Endothelial cell of umbilical vein (primary cell): ENCODE data around the gene PI4KA. TPM values are rescaled to one million over a fixed set of nuclear protein-coding genes. Genes with fewer than 3 reads are reported as not detected.

Experiments used
- BruUV-seq: library from RNA; stranded (reverse); fragments of 400-500 nt; replicated peaks from 2 replicates; lab custom pipeline; 2021; lab: Mats Ljungman, UMichigan
- CTCF ChIA-PET: fragments of 300-600, 350-600 bp; sonication (Branson Sonifier 250); formaldehyde crosslinking; loops from one replicate; lab custom pipeline; 2021; ENCODE audit warnings: antibody characterized with exemption, inconsistent platforms; lab: Charles Lee
- POLR2A ChIA-PET: fragments of 300-600, 350-600 bp; sonication (Branson Sonifier 250); formaldehyde crosslinking; loops from one replicate; lab custom pipeline; 2021; ENCODE audit warnings: antibody characterized with exemption, inconsistent platforms; lab: Charles Lee
- DNase-seq: peaks from one replicate; pipeline ENCODE4 v3.0.0-alpha.2; 2011; ENCODE audit warnings: low read depth, low spot score
- FAIRE-seq: peaks from 2 replicates; lab custom pipeline; 2011; peaks lifted over from hg19 to GRCh38; lab: Jason Lieb, UNC
- H2AFZ ChIP-seq: 2 replicates; pipeline ENCODE4 v1.6.0; 2012; ENCODE audit warnings: low read depth, low read length, control low read depth, inconsistent platforms
- H3K27ac ChIP-seq: 2 replicates; pipeline ENCODE4 v1.5.1; 2011; ENCODE audit warnings: low read depth, mild to moderate bottlenecking, control low read depth, low read length, moderate library complexity; ENCODE audit not compliant: insufficient read depth
- H3K27me3 ChIP-seq, 2 experiments: 2 replicates each; pipeline versions ENCODE4 v1.6.0 to v1.6.1; 2011; ENCODE audit warnings: low read length in 2 of 2, mixed read lengths in 1 of 2; ENCODE audit not compliant: control insufficient read depth in 2 of 2, insufficient read depth in 2 of 2
- H3K36me3 ChIP-seq, 2 experiments: 2 replicates in 1 of 2; 3 replicates in 1 of 2; pipeline ENCODE4 v1.5.1; 2011; ENCODE audit warnings: low read length in 2 of 2, mild to moderate bottlenecking in 1 of 2, moderate library complexity in 1 of 2; ENCODE audit not compliant: control insufficient read depth in 2 of 2, insufficient read depth in 2 of 2; ENCODE audit errors: extremely low read depth in 1 of 2
- H3K4me1 ChIP-seq: 3 replicates; pipeline ENCODE4 v1.5.1; 2011; ENCODE audit warnings: mild to moderate bottlenecking, low read length; ENCODE audit not compliant: control insufficient read depth, insufficient read depth; ENCODE audit errors: extremely low read depth
- H3K4me2 ChIP-seq: 2 replicates; pipeline ENCODE4 v1.6.1; 2011; ENCODE audit warnings: low read length, control low read depth, mixed read lengths; ENCODE audit not compliant: insufficient read depth
- H3K4me3 ChIP-seq, 3 experiments: fragments of 200-600 bp in 1 of 3; sonication (generic), shearing (Covaris generic) in 1 of 3; replicated peaks in 1 of 3; 2 replicates each; pipeline ENCODE4 v1.5.1; 2011 to 2016; ENCODE audit warnings: control low read depth in 3 of 3, low read length in 3 of 3, mild to moderate bottlenecking in 2 of 3, inconsistent platforms in 1 of 3, low read depth in 1 of 3, moderate library complexity in 1 of 3; ENCODE audit not compliant: insufficient read depth in 1 of 3
- H3K79me2 ChIP-seq: 2 replicates; pipeline ENCODE4 v1.6.0; 2012; ENCODE audit warnings: low read length, inconsistent platforms; ENCODE audit not compliant: control insufficient read depth, insufficient read depth
- H3K9ac ChIP-seq: replicated peaks from 2 replicates; pipeline ENCODE3; 2011; ENCODE audit warnings: low read length, control low read depth; ENCODE audit not compliant: insufficient read depth; ENCODE audit errors: extremely low read depth
- H3K9me1 ChIP-seq: replicated peaks from 3 replicates; pipeline ENCODE4 v1.6.0; 2011; ENCODE audit warnings: mild to moderate bottlenecking, low read length; ENCODE audit not compliant: control insufficient read depth, insufficient read depth; ENCODE audit errors: extremely low read depth
- H3K9me3 ChIP-seq: replicated peaks from 2 replicates; pipeline ENCODE4 v1.5.1; 2012; ENCODE audit warnings: low read length, inconsistent platforms; ENCODE audit not compliant: control insufficient read depth, insufficient read depth
- H4K20me1 ChIP-seq: replicated peaks from 2 replicates; pipeline ENCODE3; 2011; ENCODE audit warnings: mild to moderate bottlenecking, low read length; ENCODE audit not compliant: control insufficient read depth, insufficient read depth; ENCODE audit errors: extremely low read depth
- CTCF ChIP-seq, 2 donors: IDR thresholded peaks; 1 replicate in 1 of 2; 2 replicates in 1 of 2; pipeline ENCODE4 v1.5.1; 2011; ENCODE audit warnings: low read length in 2 of 2, mild to moderate bottlenecking in 2 of 2, moderate library complexity in 2 of 2, control low read depth in 1 of 2, inconsistent platforms in 1 of 2, low read depth in 1 of 2; ENCODE audit not compliant: insufficient read depth in 1 of 2; ENCODE audit errors: extremely low read depth in 1 of 2
- EZH2 ChIP-seq: IDR thresholded peaks from 2 replicates; pipeline ENCODE4 v1.6.1; 2012; ENCODE audit warnings: borderline replicate concordance, low read depth, mild to moderate bottlenecking, moderate library complexity, low read length, inconsistent platforms; ENCODE audit not compliant: severe bottlenecking
- FOS ChIP-seq: IDR thresholded peaks from 2 replicates; pipeline ENCODE4 v1.6.1; 2011; ENCODE audit warnings: mild to moderate bottlenecking, low read length, moderate library complexity, borderline replicate concordance; ENCODE audit not compliant: insufficient read depth
- GATA2 ChIP-seq: IDR thresholded peaks from 2 replicates; pipeline ENCODE4 v1.7.0; 2011; ENCODE audit warnings: low read depth, mild to moderate bottlenecking, moderate library complexity, mixed read lengths, low read length; ENCODE audit not compliant: insufficient read length, insufficient read depth
- JUN ChIP-seq: IDR thresholded peaks from 2 replicates; pipeline ENCODE4 v1.6.1; 2011; ENCODE audit warnings: borderline replicate concordance, low read depth; ENCODE audit not compliant: insufficient read length, insufficient read depth
- MAX ChIP-seq: IDR thresholded peaks from 2 replicates; pipeline ENCODE4 v1.6.1; 2011; ENCODE audit not compliant: insufficient read depth, insufficient read length
- MYC ChIP-seq: IDR thresholded peaks from one replicate; pipeline ENCODE4 v1.6.1; 2011; ENCODE audit warnings: mild to moderate bottlenecking, low read depth, low read length
- POLR2A ChIP-seq: IDR thresholded peaks from 2 replicates; pipeline ENCODE4 v1.6.1; 2012; ENCODE audit warnings: low read depth, mild to moderate bottlenecking, control low read depth, low read length
- POLR2AphosphoS5 ChIP-seq: IDR thresholded peaks from 2 replicates; pipeline ENCODE4 v1.6.1; 2012; ENCODE audit warnings: low read depth, mild to moderate bottlenecking, control low read depth, low read length, moderate library complexity; ENCODE audit not compliant: insufficient read depth
- dilution Hi-C: fragments of 300-500 bp; cut with MboI; formaldehyde crosslinking; loops from one replicate; pipeline ENCODE4 v1.15.0; 2019; ENCODE audit warnings: low sequenced_read_pairs; ENCODE audit not compliant: extremely low pct_ligation_motif_present
- intact Hi-C: fragments of 100-400 bp; cut with micrococcal nuclease; formaldehyde crosslinking; loops from one replicate; pipeline ENCODE4 v1.10.0; 2022
- polyA plus RNA-seq, 4 experiments: library from polyadenylated mRNA; depleted of rRNA in 3 of 4; stranded (reverse) in 3 of 4; unstranded in 1 of 4; fragments of >200 nt; gene quantifications; 2 replicates each; pipeline versions ENCODE4 v1.2.1 to v1.2.3, GENCODE V29; 2011 to 2012; ENCODE audit warnings: missing spikeins in 1 of 4
- total RNA-seq: library from RNA; stranded (reverse); gene quantifications from 2 replicates; pipeline ENCODE4 v1.2.3, GENCODE V29; 2021

The PI4KA gene
- total and polyA plus RNA-seq, 2 donors (not counting 3 experiments of a cell fraction or from before 2014, with no cell fraction given) = 28.9 to 56.4 TPM

- Histone ChIP-seq H3K79me2 (no peaks in the 10 kb centered on the region), H3K4me3 (no peak overlapping the region), H3K4me2 (no peak overlapping the region), H3K27me3 (no peaks in the 10 kb centered on the region), H3K9ac (no peak overlapping the region), H2AFZ (no peak overlapping the region), H3K4me1 (peaks cover 3% of the 10 kb centered on the region), H3K9me1 (no peaks in the 10 kb centered on the region), H3K27ac (no peak overlapping the region), H3K36me3 (peaks cover 10 to 23% of the 10 kb centered on the region in 2 experiments), H3K9me3 (no peaks in the 10 kb centered on the region), H4K20me1 (no peaks in the 10 kb centered on the region)
- dilution Hi-C loops = no loop called here
- no peak for TF ChIP-seq GATA2
- TF ChIP-seq MAX = no peak
- TF ChIP-seq JUN = no peak
- BruUV-seq = no TSS peak
- FAIRE-seq (no peak), DNase-seq (no peak)
- CTCF ChIA-PET = interaction anchor here (0.7 to 2.8 kb wide), 34 partner anchors 9 to 761 kb away, joined by 3 to 31 read pairs (median 5); partner anchors contain the start of genes CRKL, LZTR1, P2RX6 and SDF2L1
- POLR2A ChIA-PET = interaction anchor here (1.0 kb wide), 1 partner anchor 97 kb away, joined by 3 read pairs; the partner anchor contains the start of gene LZTR1
- intact Hi-C loops = loop anchor here (1.0 to 5.0 kb wide), 5 partner anchors 32 to 117 kb away; partner anchors contain the start of genes CRKL, LZTR1 and THAP7
Observed at GRCh38 chr22:20885017-20885556, 26.5 kb upstream of the PI4KA start.

- H3K9me3 ChIP-seq = no peaks in the 10 kb centered on the region
- H3K36me3 ChIP-seq = peaks cover 10 to 22% of the 10 kb centered on the region in 2 experiments
- intact Hi-C loops (loop anchor here (2.0 kb wide), 1 partner anchor 72 kb away; no protein-coding TSS in a partner anchor), dilution Hi-C loops (no loop called here)
- H3K4me2 ChIP-seq = no peak overlapping the region
- no peak for DNase-seq
- TF ChIP-seq POLR2A (no peak), POLR2AphosphoS5 (no peak), EZH2 (no peak), CTCF (IDR thresholded peaks at IDR 0.05; ENCODE audit: extremely low read depth in 1 of 2, insufficient read depth in 1 of 2, low read depth in 1 of 2, low read length in 2 of 2) (no peak), JUN (no peak), FOS (no peak), MAX (no peak), MYC (no peak), GATA2 (no peak)
- H3K27me3 ChIP-seq = no peaks in the 10 kb centered on the region
- BruUV-seq = no TSS peak
- peaks cover 3% of the 10 kb centered on the region for H3K4me1 ChIP-seq
- no peaks in the 10 kb centered on the region for H4K20me1 ChIP-seq
- H3K4me3 ChIP-seq = no peak overlapping the region
- H2AFZ ChIP-seq = no peak overlapping the region
- no peaks in the 10 kb centered on the region for H3K79me2 ChIP-seq
- ChIA-PET POLR2A (no interaction called here), CTCF (interaction anchor here (1.4 to 2.8 kb wide), 5 partner anchors 22 to 118 kb away, joined by 3 to 31 read pairs (median 26); partner anchors contain the start of genes LZTR1 and THAP7)
- no peaks in the 10 kb centered on the region for H3K9me1 ChIP-seq
- no peak for FAIRE-seq
- no peak overlapping the region for H3K27ac ChIP-seq
- no peak overlapping the region for H3K9ac ChIP-seq
Observed at GRCh38 chr22:20884454-20884853, 25.8 kb upstream of the PI4KA start.
